Fibroblast of pulmonary artery (primary cell): ENCODE measurements around the gene ARCN1.

Source experiments
- DNase-seq: peaks from one replicate; pipeline ENCODE4 v3.0.0-alpha.2; 2010; ENCODE audit warnings: low read depth
- H3K4me3 ChIP-seq: replicated peaks from 2 replicates; pipeline ENCODE4 v1.5.1; 2011; ENCODE audit warnings: low read depth, mild to moderate bottlenecking, control low read depth, low read length, moderate library complexity
- CTCF ChIP-seq: IDR thresholded peaks from 2 replicates; pipeline ENCODE4 v1.5.1; 2011; ENCODE audit warnings: mild to moderate bottlenecking, control low read depth, low read length, inconsistent platforms; ENCODE audit errors: missing control alignments

The ARCN1 gene

GRCh38 chr11:118618115-118618990 lies 46.1 kb downstream of the ARCN1 start:
- peak; percentile 93 for DNase-seq
- no peak for TF ChIP-seq CTCF
- H3K4me3 ChIP-seq = peak overlapping the region; percentile 27

- TF ChIP-seq CTCF = no peak
- peak overlapping the region; percentile 27 for H3K4me3 ChIP-seq
- DNase-seq = peak; percentile 87
Observed at GRCh38 chr11:118618991-118619375, 46.8 kb downstream of the ARCN1 start.

- DNase-seq = peak; percentile 98
- no peak overlapping the region for H3K4me3 ChIP-seq
- no peak for TF ChIP-seq CTCF
Observed at GRCh38 chr11:118619444-118620197, 47.4 kb downstream of the ARCN1 start.

- TF ChIP-seq CTCF = no peak
- H3K4me3 ChIP-seq = peak overlapping the region; percentile 68
- peak; percentile 48 for DNase-seq
Observed at GRCh38 chr11:118620529-118621070, 48.4 kb downstream of the ARCN1 start.

- H3K4me3 ChIP-seq = peak overlapping the region; percentile 68
- no peak for TF ChIP-seq CTCF
- DNase-seq = peak; percentile 90
Observed at GRCh38 chr11:118621071-118621783, 49.0 kb downstream of the ARCN1 start.

GRCh38 chr11:118621784-118622375 lies 49.7 kb downstream of the ARCN1 start:
- peak overlapping the region; percentile 68 for H3K4me3 ChIP-seq
- DNase-seq = no peak
- no peak for TF ChIP-seq CTCF
